Stimulated activated CD8-positive, alpha-beta memory T cell treated with anti-CD3 and anti-CD28 coated beads, Interleukin-15, amount 100 ng/mL, for 4 hours (primary cell): ENCODE measurements around the gene CFAP90.

ENCODE experiments used
- DNase-seq, 2 donors: peaks; one replicate each; pipeline ENCODE4 v3.0.0-alpha.2; 2020; ENCODE audit warnings: low read depth in 2 of 2

CFAP90 gene

DNA sequence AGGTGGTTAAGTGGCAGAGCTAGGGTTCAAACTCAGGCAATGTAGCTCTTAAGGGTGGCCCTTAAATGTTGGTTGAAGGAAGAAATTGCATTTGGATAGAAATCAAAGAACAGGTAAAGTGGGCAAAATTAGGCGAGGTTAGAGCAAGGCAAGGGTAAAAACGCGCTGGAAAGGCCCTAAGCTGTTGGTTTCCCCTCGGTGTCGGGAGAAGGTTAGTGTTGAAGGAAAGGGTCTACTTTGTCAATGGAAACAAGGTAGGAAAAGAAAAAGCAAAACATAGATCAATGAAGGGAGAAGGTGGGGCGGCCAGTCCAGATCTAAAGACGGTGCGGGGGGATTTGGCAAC is 17.5 kb upstream of the CFAP90 start:
- no peak for DNase-seq

DNA sequence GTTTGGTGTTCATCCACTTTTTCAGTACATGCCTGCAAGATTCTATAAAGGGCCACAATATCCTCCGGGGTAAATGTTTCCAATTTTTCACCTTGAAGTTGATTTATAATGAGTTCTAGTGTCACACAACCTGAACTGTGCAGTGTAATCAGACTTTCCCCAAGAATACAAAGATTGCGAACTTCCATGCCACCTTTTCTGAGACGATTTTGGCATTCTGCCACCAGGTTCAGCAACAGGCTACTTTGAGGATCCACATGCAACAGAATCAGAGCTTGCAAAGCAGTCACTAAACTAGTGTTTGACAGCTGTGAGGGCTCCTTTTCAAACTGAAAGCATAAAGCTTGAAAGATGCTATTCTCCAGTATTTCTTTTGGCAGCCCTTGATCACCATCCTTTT is 16.3 kb upstream of the CFAP90 start:
- no peak for DNase-seq

DNA sequence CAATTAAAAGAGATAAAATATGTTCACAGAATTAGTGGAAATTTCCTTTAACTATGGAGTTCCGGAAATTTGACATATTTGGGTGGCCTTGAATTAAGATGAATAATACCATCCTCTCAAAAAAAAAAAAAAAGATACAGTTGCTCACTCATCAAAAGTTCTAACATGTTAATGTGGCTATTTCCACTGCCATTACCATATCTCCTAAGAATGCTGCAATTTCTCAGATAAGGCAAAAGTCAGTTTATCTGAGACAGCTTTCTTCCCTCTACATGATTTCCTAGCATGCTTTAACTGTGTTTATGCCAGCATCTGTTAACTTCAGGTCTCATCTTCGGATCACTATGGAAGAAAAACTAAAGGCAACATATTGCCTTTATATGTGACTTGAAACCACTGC is 15.3 kb upstream of the CFAP90 start:
- no peak for DNase-seq

DNA sequence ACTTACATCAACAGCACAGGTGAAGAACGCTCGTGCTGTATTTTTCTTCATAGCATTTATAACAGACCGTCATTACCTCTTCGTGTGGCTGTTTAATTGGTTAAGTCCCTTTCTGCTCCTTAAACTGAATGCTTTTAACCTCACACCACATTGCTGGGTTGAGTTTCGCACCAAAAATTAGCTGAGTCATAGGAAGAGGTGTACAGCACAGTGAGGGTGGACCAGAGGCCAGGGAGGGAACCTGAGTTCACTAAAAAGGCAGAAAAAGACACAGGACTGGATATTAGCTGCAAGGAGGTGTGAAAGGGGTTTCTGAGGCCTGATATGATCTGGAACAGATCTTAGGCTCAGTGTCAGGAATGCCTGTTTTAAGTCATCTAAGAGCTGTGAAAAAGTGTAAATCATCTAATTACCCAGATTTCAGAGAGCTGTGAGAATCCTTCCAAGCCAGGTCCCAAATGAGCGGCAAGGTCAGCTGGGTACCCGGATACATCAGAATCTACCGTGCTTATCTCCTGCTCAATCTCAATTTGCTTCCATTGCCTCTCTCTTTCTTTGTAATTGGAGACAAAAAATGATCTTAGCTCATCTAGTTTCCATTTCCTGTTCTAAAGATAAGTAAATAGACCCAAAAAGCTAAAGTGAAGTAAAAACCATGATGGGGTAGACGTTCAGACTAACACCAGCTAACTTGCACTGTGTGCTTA is 7.1 kb upstream of the CFAP90 start:
- no peak for DNase-seq

DNA sequence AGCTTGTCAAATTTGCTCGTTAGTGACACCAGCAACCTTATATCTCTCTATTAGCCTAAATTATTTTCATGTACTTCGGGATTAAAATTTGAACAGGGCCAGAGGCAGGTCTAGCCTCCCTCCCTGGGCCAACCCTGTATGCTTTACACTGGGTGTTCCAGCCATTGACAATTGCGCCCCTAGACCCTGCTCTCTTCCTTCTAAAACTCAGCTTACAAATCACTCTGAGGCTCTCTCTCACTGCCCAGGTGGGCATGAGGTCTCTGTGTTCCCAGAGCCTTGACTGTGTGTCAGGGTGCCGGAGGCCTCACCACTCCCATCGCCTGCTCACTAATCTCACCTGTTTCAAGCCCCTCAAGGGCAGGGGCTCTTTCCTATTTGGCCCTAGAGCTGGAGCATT is 6.4 kb upstream of the CFAP90 start:
- no peak for DNase-seq

DNA sequence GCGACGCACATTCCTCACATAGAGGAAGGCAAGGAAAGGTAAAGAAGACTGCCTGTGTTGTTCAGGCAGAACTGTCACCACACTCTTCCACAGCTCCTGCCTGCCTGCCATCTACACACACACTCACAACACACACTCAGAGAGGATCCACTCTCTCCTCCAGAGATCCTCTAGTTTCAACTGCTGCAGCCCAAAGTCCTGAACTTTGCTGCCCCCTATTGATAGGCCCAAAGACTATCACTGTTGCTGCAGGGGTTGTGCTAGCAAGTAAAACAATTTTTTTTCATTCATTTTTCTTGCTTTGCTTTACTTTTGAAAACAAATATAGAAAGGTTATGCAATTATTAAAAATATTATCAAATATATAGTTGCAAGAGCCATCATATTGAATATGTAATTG is 5.9 kb upstream of the CFAP90 start:
- no peak for DNase-seq

DNA sequence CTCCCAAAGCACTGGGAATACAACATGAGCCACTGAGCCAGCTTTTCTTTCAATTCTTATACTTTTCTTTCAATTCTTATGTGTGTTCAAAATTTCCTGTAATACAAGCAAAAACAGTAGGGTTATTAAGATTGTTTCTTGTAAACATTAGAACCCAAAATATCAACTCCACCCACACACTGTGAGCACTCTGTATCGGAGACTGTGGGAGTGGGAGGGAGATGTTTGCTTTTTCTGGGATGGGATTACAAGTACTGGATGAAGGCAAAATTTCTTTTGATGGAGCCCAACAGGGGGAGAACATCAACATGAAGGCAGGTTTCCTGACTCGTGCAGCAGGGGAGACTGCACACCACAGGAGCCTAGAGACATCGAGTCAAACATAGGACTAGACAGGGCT is 4.7 kb upstream of the CFAP90 start:
- no peak for DNase-seq

DNA sequence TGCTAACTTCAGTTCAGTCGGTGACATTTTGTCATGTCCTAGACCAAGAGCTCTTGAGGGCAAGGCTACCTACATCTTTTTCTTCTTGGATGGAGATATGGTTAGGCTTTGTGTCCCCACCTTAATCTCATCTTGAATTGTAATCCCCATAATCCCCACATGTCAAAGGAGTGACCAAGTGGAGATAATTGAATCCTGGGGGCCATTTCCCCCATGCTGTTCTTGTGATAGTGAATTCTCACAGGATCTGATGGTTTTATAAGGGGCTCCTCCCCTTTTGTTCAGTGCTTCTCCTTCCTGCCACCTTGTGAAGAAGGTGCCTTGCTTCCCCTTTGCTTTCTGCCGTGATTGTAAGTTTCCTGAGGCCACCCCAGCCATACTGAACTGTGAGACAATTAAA is 2.1 kb upstream of the CFAP90 start:
- no peak for DNase-seq

DNA sequence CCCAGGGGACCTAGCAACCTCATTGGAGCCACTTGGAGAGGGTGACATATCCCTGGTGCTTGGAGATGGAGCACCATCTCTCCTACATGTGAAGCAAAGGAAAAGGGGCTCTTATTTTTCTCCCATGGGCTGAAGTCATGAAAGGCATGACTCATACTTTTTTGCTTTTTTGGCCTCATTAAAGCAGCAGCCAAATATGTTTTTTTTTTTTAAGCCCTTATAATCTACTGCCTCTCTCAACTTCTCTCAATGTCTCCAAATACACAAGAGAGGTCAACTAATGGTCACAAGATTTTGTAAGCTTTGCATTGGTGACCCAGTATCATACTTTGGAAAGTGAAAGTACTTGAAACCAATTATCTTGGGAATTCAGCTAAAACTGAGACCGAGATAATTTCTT is 1.6 kb upstream of the CFAP90 start:
- no peak for DNase-seq

DNA sequence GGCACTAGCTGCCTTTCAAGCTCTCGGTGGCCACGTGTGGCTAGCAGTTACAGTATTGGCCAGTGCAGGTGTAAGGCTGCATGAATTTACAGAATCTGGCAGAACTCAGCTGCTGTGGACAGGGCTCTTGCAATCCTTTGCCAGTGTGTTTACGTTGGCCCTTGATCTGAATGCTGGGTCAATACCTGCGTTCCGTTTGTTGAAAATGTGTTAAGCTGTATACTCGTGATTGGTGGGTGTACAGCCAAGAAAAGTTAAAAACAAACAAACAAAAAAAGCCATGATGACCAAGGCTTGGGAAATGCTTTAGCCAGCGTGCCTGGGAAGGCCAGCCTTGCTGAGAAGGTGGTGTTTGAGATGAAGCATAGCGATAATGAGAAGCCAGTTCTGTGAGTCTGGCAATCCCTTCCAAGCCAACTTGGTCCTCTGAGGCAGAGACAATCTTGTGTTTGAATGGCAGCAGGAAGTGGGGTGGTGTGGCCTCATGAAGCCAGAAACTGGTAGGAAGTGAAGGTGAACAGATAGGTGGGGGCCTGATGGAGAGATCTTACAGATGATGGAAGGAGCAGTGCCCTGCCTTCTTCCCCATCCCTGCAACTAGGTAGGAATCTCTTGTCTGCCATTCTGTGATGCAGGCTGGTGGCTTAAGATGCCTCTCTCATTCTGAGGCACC is 820 bp upstream of the CFAP90 start:
- no peak for DNase-seq

DNA sequence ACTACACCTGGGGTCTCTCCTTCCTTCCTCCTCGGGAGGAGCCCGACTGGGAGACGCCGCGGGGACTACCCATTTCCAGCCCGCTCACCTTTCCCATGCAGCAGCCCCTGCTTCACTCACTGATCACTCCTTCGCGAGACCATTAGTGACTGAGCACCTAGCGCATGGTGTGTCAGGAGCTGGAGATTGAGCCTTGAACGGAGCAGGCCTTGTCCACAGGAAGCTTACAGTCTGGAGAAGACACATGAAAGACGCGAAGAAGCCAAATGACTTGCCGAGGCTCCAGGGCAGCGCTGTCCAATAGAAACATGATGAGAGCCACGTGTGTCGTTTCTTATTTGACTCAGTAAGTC is 283 bp upstream of the CFAP90 start:
- DNase-seq = no peak

DNA sequence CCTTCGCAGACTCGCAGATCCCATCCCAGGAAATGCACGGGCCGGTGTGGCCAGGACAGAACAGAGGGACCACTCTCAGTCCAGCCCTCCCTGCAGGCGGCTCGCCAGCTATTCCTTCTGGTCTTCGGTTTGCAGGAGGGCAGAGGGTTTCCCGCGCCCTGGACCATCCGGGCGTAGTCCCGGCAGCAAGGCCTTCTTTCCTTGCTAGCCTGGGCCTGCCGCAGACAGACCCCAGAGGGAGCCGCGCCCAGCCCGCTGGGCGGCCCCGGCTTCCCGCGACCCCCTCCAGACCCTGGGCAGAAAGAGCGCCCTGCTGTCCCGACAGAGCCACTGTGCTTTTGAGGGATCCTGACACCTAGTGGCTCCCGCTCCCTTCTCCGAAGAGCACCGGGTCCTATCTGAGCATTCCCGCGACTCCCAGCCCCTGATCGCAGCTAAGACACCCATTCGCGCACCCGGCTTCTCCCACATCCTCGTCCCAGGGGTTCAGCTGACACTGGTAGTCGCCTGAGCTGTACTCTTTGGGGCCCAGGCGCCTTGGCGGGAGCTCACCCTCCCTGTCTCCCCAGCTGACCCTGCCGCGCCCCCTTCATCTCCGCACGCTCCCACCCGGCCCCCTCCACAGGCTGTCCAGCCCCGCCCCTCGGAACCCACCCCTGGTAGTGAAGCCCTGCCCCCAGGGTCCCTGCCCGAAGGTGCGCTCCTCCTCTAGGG is 1.1 kb downstream of the CFAP90 start:
- DNase-seq = no peak

DNA sequence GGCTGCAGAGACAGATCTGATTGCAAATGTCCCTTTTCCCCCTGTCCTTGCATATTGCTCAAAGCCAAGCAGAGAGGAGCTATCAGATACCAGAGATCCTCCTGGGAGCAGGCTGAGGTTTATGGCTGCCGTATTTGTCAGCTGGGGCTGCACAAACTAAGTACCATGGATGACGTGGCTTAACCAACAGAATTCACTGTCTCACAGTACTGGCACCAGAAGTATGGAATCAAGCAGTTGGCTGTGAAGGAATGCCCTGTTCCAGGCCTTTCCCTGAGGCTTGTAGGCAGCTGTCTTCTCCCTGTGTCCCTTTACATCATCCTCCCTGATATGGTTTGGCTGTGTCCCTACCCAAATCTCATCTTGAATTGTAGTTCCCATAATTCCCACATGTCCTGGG is 2.6 kb downstream of the CFAP90 start:
- DNase-seq = no peak

DNA sequence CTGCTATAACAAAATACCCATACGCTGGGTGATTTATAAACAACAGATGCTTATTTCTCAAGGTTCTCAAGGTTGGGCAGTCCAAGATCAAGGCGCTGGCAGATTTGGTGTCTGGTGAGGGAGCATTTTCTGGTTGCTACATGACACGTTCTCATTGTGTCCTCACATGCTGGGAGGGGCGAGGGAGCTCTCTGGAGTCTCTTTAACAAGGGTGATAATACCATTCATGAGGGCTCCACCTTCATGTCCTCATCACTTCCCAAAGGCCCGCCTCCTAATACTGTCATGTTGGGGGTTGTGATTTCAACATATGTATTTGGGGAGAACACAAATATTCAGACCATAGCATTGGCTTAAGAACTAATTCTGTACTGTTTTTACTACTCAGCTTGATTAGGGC is 4.6 kb downstream of the CFAP90 start:
- no peak for DNase-seq

DNA sequence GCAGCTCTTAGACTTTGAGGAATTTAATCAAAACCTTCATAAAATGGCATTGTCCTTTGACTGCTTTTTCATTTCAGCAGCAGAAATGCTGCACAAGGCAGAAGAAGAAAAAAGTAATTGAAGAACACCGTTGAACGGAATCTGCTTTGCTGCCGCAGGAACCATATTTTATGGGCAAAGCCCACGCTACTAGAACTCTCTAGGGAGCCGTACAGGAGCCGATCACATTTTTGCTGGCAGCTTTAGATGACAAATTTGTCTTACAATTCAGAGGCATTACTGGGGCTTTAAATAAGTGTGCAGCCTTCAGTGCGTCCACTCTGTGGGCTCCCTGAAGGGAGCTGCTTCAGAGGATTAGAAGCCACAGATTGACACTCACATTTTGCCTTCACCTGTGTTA is 5.4 kb downstream of the CFAP90 start:
- no peak for DNase-seq

DNA sequence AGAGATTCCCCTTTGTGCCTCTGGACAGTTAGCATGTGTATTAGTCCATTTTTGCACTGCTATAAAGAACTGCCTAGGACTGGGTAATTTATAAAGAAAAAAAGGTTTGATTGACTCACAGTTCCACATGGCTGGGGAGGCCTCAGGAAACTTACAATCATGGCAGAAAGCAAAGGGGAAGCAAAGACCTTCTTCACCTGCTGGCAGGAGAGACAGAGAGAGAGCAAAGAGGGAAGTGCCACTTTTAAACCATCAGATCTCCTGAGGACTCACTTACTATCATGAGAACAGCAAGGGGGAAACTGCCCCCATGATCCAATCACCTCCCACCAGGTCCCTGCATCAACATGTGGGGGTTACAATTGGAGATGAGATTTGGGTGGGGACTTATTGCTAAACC is 6.0 kb downstream of the CFAP90 start:
- no peak for DNase-seq

DNA sequence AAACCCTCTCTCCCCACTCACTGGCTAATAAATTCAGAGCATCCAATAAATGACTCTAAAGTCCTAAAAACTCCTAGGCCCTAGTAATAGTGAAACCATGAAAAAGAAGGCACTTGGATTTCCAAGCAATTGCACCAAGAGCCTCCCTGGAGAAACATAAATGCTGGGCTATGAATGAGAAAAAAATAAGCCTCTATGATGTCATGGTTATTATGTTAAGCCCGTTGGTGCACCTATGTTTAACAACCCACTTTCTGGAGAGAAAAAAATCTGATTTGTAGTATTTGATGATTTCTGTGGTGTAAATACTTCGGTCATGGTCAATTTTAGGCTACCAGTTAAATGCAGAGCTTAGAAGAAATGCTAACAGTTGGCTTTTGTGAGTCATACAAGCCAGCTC is 8.4 kb downstream of the CFAP90 start:
- no peak for DNase-seq

DNA sequence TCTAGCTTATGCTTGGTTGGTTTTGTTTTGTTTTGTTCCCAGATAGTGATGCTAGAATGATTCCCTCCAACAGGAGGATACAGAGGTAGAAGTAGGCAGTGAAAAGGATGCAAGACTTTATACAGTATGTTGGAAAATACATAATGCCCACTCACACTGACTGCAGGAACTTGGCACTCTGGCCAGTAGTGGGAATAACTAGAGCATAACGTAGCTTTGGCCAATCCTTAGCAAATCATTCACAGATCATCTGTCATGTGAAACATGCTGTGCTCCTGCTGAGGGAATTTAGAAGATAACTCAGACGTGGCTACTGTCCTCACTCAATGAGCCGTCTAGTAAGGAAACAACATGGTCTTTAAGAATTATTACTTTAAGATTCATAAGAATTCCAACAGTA is 13.5 kb downstream of the CFAP90 start:
- DNase-seq = no peak

DNA sequence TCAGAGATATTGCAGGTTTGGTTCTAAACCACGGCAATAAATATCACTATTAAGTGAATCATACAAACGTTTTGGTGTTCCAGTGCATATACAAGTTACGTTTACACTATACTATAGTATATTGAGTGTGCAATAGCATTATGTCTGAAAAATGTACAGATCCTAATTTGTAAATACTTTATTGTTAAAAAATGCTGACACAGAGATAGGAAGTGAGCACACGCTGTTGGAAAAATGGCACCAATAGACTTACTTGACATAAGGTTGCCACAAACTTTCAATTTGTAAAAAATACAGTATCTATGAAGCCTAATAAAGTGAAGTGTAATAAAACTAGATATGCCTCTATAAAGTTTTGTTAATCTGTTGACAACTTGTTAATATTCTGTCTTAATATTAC is 16.0 kb downstream of the CFAP90 start:
- no peak for DNase-seq

DNA sequence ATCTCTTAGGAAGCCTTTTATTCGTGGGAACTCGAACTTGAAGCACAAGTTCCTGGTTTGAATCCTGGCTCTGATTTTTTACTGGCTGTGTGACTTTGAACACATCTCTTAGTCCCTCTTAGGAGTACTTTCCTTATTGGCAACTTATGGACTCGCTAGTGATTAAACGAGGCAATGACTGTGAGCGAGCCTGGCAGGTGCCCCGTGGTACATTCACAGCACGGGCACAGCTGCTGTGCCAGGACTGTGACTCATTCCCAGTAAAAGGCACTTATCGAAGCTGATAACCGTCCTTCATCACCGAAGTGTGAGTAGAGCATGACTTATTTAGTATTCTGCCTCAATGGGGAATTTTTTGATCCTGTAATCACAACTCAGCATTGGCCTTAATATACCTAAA is 22.7 kb downstream of the CFAP90 start:
- no peak for DNase-seq

DNA sequence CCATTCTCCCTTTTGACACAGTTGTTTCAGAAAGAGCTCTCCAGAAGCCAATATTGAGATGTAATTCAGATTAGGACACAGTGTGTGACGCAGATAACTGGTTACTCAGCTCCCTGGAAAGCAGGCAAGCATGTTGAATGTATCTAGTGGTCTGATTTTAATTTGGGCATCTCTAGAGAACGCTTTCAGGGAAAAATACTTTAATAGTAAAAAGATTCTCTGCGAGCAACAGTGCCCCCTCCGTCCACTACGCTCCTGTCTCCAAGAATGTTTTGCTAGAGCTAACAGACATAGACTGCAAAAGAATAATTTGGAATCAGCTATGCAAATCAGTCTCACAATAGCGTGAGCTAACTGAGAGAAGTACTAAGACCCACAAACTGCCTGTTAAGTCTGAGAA is 23.3 kb downstream of the CFAP90 start:
- DNase-seq = no peak

DNA sequence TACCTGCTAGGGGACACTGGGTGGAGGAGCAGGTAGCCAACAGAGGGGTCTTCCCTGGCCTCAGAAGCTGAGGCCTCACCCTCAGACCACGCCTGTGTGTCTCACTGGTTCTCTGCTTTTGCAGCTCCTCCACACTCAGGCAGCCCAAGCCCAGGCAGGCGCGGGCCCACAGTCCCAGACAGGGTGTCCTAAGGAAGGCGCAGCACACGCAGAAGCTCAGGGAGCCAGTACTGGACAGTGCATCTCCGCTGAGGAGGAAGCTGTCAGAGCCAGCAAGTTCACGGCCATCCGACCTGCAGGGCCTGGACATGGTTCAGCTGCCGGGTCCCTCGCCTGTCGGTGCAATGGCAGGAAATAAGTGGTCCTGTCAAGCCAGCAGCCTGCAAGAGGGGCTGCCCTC is 25.3 kb downstream of the CFAP90 start:
- DNase-seq = no peak

DNA sequence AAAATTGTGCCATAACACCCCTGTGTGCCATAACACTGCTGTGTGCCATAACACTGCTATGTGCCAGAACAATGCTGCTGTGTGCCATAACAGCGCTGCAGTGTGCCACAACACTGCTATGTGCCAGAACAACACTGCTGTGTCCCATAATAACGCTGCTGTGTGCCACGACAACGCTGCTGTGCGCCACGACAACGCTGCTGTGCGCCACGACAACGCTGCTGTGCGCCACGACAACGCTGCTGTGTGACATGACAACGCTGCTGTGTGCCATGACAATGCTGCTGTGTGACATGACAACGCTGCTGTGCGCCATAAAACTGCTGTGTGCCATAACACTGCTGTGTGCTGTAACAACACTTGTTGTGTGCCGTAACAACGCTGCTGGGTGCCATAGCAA is 25.9 kb downstream of the CFAP90 start:
- no peak for DNase-seq

DNA sequence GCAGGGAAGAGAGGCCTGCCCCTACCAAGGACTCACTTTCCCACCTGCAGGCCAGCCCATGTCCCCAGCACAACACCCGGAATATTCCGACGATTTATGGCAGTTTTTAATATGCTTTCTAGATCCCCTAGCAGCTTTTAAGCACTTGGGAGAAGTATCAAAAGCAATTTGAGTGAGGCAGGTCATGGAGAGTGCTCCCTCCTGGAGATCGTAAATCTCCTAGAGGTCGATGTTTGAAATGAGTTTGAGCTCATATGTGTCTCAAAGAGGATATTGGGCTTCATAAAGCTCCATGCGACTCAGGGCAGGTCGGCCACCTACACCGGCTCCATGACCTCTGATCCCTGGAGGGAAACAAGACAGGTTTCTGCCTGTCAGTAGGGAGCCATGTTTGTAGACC is 27.3 kb downstream of the CFAP90 start:
- DNase-seq = no peak
